22Rv1 (cell line): ENCODE data around the gene MINDY4.
A peak's percentile ranks its signal among the peaks of the same experiment; 100 is the strongest.

Experiments used
- H3K27ac ChIP-seq: fragments of 450-650 bp; 2 replicates; pipeline ENCODE4 v1.5.1; 2017
- CTCF ChIP-seq: fragments of 450-650 bp; IDR thresholded peaks from 2 replicates; pipeline ENCODE4 v1.5.1; 2017; ENCODE audit warnings: mild to moderate bottlenecking
- ZFX ChIP-seq: fragments of 450-650 bp; IDR thresholded peaks from 2 replicates; pipeline ENCODE4 v1.6.1; 2017; ENCODE audit warnings: antibody characterized with exemption, borderline replicate concordance

Gene MINDY4

GRCh38 chr7:30771174-30771879, at the start of gene MINDY4:
MINDY4 (plus strand) TSS chr7:30771417; CDS start chr7:30771494, 77 bp downstream.
- peak within 1 kb of the TSS; percentile 82 for H3K27ac ChIP-seq
- 0 out of 2 replicates have a peak, but pooled peaks have one; percentile 4 for TF ChIP-seq CTCF
- TF ChIP-seq ZFX = no peak

- no peak overlapping the region for H3K27ac ChIP-seq
- TF ChIP-seq ZFX = no peak
- no peak for TF ChIP-seq CTCF
These were observed 49.0 kb upstream of the MINDY4 start for GRCh38 chr7:30722187-30722586.

- no peak overlapping the region for H3K27ac ChIP-seq
- TF ChIP-seq ZFX (no peak), CTCF (no peak)
These were observed 48.5 kb upstream of the MINDY4 start for GRCh38 chr7:30722671-30723070.

- no peak for TF ChIP-seq CTCF
- TF ChIP-seq ZFX = no peak
- no peak overlapping the region for H3K27ac ChIP-seq
These were observed 47.4 kb upstream of the MINDY4 start for GRCh38 chr7:30723776-30724175.

- no peak overlapping the region for H3K27ac ChIP-seq
- TF ChIP-seq CTCF = no peak
- TF ChIP-seq ZFX = no peak
These were observed 44.8 kb upstream of the MINDY4 start for GRCh38 chr7:30726296-30727006.

- H3K27ac ChIP-seq = no peak overlapping the region
- TF ChIP-seq CTCF (no peak), ZFX (no peak)
These were observed 43.9 kb upstream of the MINDY4 start for GRCh38 chr7:30727061-30727945.
